HG03460 (cell line): ENCODE measurements around the gene CAMTA1.

Experiments
- ATAC-seq: cut with Tn5 transposase; IDR thresholded peaks from one replicate; pipeline ENCODE4 v1.9.1; 2021; ENCODE audit not compliant: unreplicated experiment

Gene CAMTA1

DNA sequence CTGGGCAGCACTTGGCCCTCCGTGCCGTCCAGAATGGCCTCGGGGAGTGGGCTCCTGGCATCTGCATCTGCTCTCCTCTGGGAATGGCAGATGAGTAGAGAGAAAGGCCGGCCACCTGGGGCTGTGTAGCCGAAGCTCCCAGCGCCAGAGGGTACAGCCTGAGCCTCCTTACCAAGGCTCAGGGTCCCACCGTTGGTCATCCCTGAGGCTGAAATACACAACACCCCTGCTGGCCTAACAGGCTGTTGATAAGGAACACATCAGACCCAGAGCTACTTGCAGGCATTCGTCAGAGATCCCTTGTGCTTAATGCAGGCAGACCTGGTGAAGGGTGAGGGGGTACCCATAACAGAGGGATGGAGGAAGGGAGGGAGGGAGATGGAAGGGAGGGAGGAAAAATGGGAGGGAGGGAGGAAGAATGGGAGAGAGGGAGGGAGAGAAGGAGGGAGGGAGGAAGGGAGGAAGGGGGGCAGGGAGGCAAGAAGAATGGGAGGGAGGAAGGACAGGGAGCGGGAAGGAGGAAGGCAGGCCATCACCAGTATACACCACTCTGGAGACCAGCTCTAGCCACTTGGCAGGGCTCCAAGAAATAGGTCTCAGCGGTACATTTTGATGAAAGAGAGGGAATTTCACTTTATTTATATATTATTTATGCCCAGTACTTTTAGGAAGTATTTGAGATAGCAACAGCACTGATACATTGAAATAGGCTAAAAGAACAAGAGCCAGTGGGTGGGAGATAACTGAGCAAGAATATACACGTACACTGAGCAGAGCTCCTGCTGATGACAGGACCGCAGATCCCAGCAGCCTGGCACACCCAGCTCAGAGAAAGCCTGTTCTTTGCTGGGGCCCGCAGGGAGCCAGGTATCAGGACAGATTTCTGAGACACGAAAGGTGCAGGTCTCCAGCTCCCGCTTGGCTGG, 670.8 kb downstream of the CAMTA1 start:
- no peak for ATAC-seq

GRCh38 chr1:7456722-7457082, 671.4 kb downstream of the CAMTA1 start:
- ATAC-seq, result no peak

- no peak for ATAC-seq
Measured at GRCh38 chr1:7457811-7458210, 672.6 kb downstream of the CAMTA1 start.

GRCh38 chr1:7458946-7459345, 673.7 kb downstream of the CAMTA1 start:
- ATAC-seq, result no peak

DNA sequence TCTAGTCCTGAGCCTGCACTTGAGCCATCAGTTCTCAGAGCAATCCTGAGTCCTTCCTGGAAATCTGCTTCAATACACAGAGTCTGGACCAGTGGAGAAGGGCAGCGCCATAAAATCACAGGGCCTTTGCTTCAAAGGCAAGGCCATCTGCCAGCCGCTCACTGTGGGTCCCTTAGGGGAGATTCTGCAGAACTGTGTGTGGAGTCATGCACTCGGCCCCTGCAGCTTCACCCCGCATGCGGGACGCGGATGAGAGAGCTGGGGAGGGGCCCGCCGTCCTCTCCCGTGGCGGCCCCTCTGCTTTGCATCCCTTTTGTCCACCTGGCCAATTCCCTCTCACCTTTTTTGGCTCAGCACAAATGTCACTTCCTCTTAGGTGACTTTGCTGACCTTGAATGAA, 674.7 kb downstream of the CAMTA1 start:
- ATAC-seq, result no peak

- ATAC-seq, result no peak
Measured at GRCh38 chr1:7460807-7461206, 675.6 kb downstream of the CAMTA1 start.

GRCh38 chr1:7462617-7463016, 677.4 kb downstream of the CAMTA1 start:
- no peak for ATAC-seq

DNA sequence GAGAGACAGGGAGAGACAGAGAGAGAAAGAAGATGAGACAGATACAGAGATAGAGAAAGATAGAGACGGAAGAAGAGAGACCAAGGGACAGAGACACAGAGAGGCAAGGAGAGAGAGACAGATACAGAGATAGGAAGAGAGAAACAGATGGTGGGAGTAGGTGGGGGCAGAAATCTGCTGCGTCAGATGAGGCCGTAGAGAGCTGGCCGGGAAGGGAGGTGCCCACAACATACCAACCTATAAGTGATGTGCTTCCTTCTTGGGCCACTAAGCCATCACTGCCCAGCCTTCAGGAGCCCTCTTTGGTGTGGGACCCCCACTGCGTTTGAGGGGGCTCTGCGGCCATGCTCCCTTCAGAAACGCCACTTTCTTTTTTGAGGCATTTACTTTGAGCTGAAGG, 678.3 kb downstream of the CAMTA1 start:
- no peak for ATAC-seq

DNA sequence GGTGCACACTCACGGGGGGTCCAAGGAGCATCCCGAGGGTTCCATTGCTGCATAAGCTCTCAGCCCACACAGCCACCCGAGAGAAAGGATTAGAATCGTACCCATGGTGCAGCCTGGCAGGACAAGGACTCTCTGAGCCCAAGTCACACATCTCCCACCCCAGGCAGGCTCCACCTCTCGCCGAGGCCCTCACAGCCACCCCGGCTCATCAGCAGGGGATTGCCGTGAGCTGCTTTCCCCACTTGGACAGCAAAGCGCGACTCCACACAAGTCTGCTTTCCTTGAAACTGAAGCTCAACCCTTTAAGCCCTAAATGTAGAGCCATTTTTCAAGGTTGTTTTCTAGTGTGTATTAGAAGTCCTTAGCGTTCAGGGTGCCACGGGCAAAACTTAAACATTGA, 679.5 kb downstream of the CAMTA1 start:
- no peak for ATAC-seq

GRCh38 chr1:7467476-7468175, 682.4 kb downstream of the CAMTA1 start:
- ATAC-seq, result no peak

- ATAC-seq, result no peak
Measured at GRCh38 chr1:7468248-7468647, 683.0 kb downstream of the CAMTA1 start.

DNA sequence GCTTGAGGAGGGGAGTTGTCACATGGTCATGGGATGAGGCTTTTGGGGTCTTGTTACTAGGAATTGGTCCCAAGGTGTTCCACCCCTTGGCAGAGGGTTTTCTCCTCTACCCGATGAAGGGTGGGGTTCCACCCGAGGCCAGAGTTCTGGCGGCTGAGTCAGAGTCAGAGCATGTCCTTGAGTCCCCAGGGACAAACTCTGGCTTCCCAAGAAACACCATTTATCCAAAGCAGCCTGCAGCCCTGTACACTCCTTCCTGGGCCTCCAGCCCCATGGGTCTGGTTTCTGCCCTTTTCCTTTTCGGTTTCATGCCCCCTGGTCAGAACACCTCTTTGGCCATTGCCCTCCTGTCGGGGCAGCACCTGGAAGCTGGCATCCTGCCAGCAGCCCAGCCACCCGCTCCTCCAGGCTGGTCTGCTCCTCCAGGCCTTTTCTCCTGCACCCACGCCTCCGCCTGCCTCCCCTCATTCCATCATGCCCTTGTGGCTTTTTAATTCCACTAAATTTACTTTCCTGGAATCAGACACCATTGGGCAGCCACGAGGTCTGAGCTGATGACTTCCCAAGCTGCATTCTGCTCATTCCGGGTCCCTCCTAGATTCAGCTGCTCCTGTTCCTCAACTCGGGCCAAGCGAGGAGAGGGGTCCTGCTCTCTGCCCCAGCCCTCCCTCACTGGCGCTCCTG, 684.1 kb downstream of the CAMTA1 start:
- ATAC-seq, result no peak

DNA sequence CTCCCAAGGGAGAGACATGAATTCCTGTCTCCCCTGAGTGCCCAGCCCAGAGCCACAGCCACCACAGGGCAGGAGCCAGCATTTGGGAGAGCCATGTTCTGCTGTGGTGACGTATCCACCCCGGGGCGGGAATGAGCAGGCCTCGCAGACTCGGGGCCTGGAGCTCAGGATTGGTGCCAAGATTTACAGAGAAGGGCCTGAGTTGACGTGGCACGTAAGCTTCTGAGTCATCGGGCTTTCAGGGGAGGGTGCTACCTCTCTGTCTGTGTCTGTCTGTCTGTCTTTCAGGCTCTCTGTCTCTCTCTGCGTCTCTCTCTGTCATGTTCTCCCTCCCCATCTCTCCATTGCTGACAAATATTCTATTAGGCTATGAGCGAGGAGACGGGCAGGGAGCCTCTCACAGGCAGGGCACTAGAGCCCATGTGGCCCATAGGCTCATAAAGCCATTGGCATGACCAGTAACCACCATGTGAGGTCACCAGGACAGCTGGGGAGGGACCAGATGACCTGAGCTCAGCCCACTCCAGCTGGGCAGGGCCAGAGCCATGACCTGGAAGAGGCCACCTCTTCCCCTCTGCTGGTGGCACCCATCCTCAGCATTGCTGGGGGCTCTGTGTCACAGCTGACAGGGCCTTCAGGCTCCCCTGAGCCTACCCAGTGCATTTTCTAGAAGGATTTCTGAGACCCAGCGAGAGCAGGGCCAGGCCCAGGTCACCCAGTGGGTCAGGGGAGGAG, 685.8 kb downstream of the CAMTA1 start:
- no peak for ATAC-seq

DNA sequence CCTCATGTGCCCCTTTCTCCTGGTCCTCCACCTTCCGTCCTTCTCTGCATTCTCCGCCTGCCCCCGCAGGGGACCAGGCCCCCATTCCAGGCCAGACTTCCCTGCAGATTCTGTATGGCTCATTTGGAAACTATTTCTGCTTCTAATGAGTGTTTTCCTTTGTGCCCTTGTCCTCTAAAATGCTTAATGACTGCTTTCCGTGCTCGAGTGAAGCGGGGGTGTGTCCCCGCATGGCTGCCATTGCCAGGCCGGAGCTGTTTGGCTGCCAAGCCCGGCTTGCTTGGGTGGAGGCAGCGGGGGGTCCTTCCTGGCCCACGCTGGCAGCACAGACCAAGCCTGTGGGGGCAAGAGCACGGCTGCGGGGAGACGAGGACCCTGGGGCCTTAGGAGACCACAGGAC, 686.6 kb downstream of the CAMTA1 start:
- ATAC-seq, result no peak

DNA sequence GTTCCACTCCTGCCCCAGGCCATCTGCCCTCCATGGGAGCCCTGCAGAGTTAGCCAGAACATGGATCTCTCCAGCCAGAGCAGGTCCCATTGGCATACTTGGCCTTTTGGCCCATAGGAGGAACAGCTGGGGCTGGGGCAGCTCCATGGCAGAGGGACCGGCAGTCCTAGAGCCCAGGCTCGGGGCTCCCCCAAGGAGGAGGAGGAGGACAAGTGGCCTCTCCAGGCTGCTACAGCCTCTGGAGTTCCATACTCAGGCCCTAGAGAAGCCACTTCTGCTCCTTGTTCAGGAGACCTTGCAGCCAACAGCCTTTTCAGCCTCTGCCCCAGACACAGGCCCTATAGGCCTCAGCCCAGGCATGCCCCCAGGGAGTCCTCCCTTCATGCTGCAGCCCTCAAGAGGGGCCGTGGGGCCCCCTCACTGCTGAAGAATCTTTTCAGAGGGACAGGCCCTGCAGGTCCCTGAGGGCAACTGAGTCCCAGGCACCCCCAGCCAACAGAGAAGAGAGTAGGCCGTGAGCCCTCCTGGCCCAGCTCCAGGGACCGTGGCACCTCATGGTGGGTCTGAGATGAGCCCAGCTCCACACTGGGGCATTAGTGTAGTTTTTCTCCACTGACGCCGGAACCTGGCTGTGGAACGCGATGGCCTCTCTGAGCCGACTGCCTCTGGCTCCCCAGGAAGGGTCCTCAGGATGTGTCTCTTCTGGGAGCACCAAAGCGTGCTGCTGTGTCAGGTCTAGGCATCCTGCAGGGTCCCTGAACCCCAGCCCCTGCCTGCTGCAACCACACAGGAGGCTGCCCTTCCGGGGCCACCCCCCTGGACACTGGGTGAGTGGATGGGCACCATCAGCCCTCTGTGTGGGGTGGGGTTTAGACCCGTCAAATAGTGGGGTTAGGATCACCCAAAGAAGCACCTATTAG, 688.2 kb downstream of the CAMTA1 start:
- no peak for ATAC-seq

DNA sequence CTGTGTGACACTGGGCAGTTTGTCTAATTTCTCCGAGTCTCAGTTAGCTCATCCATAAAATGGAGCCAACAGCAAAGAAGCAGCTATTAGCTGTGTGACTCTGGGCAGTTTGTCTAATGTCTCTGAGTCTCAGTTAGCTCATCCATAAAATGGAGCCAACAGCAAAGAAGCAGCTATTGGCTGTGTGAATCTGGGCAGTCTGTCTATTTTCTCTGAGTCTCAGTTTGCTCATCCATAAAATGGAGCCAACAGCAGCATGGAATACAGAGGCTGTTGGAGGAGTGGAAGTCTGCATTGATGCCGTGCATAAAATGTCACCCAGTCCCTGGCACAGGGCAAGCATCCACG, 688.9 kb downstream of the CAMTA1 start:
- no peak for ATAC-seq

DNA sequence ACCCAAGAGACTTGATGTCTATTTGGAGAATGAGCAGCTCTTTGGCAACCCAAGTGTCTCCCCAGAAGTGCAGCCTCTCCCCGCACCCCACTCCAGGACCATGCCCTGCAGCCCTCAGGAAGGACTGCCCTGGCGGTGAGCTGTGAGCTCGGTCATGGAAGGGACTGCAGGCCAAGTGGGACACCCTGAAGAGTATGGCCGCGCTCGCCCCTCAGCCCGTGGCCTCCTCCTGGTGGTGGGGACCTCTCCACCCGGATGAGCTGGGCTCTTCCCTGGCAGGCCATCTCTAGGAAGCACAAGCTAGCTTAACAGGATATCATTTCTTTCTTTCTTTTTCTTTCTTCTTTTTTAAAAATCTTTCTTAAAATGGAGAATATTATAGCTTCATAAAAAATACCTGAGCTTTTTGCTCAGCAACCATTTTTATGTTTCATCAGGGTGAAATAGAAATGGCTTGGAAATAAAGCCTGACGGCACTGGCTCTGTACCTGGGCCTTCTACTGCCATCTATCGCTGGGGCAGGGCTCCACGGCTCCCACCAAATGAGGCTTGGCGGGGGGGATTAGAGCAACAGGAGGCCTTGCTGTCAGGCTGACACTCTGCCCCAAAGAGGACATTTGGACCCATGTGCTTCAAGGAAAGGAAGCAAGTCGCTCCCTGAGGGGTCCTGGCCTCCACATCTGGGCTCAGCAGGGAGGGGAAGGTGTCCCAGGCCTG, 689.7 kb downstream of the CAMTA1 start:
- no peak for ATAC-seq

DNA sequence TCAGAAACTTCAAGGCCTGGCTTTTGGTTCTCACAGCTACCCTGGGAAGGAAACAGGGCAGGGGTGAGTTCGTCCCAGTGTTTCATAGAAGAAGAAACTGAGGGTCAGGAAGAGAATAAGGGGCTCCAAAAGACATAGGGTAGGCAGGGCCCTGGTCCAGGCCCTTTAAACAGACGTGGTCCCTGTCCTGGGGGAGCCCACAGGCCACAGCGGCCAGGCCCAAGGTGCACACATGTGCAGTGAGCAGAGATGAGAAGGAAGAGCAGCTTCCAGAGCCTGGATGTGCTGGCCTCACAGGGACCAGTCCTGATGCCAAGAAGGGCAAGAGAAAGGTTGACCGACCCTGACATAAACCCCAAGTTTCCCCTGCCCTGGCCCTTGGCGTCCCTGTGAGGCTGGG, 690.4 kb downstream of the CAMTA1 start:
- no peak for ATAC-seq

DNA sequence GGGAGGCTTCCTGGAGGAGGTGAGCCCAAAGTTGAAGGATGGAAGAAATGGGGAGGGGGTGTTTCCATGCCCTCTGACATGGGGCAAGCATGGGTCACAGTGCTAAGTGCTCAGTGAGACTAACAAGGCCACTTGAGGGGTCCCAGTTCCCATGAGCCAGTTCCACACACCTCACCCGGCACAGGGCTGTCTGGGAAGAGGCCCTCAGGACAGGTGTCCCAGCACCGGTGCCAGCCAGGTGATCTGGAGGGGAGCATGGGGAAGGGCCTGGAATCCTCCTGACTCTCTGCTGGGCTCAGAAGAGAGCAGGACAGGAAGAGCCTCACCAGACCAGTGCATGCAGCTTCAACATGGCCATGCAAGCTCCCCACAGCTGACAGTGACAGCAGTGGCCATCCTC, 691.1 kb downstream of the CAMTA1 start:
- ATAC-seq, result no peak
